HG03280 (cell line): ENCODE data around the gene FRMD4A.
"Not testable (repeated sequence)": the region's sequence is repeated elsewhere in the genome, so short reads cannot be mapped to it uniquely, and the experiment has no call there.

ENCODE experiments used
- ATAC-seq: cut with Tn5 transposase; IDR thresholded peaks from one replicate; pipeline ENCODE4 v1.9.1; 2021; ENCODE audit warnings: mild to moderate bottlenecking, moderate library complexity; ENCODE audit not compliant: unreplicated experiment

Gene FRMD4A

GRCh38 chr10:14244147-14244546 lies 86.6 kb downstream of the FRMD4A start:
- ATAC-seq = no peak

GRCh38 chr10:14243221-14243620 lies 87.5 kb downstream of the FRMD4A start:
- no peak for ATAC-seq

DNA sequence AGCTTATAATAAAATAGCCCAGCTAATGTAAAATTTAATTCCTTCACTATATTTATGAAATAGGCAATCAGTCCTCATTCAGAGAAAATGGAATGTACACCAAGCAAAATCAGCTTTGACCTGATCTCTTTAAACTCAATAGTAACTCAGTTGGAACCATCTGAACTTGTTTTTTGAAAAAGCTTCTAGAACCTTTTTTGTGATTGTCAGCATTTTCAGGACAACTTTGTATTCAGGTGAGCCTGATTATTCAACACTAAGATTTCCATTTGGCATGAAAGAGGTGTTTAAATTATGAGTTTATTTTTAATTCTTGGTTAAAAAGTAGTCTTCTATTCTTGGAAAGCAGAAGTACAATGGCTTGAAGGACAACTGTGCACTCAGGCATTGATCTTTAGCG lies 89.5 kb downstream of the FRMD4A start:
- no peak for ATAC-seq

DNA sequence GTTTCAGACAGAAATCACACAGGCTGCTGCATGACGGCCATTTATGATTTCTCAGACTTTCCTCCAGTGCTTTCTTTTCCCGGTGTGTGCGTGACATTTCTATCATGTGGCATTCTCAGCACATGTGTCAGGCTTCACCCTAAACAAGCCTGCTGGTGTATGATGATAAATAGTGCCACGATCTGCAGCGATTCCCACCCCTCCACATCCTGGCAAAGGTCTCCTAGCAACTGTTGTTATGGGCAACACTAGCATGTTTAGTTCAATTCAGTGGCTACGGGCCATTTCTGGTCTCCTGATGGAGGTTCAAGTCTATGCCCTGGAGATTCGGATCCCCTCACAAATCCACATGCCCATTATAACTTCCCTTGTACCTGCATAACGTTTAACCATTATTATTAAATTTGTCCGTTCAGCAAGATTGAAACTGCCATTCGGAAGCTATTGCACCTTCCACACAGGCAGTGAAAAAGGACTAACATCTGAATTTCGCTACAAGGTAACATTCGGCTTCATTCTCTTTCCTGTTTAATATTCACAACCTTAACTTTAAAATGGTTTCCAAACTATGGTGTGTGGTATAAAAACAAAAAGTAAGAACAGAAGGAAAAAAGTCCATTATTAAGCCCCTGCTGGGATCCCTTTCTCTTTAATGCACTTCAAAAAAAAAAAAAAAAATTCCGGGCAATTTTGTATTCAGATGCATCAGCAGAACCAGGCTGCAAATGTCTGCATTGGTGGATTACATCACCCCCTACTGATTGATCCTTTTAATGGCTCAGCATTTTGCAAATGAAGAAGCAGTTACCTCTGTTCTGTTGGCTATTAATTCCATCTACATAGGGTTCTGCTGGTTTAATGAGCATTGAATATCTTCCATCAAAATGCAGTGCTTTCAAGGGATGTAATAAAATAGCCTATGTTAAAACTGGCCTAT lies 90.2 kb downstream of the FRMD4A start:
- ATAC-seq = no peak

- not testable (repeated sequence) for ATAC-seq
Observed at GRCh38 chr10:14238659-14239058, 92.1 kb downstream of the FRMD4A start.

GRCh38 chr10:14236341-14236740 lies 94.4 kb downstream of the FRMD4A start:
- no peak for ATAC-seq

- ATAC-seq = no peak
Observed at GRCh38 chr10:14235566-14236195, 95.0 kb downstream of the FRMD4A start.

- ATAC-seq = no peak
Observed at GRCh38 chr10:14233566-14233965, 97.2 kb downstream of the FRMD4A start.

DNA sequence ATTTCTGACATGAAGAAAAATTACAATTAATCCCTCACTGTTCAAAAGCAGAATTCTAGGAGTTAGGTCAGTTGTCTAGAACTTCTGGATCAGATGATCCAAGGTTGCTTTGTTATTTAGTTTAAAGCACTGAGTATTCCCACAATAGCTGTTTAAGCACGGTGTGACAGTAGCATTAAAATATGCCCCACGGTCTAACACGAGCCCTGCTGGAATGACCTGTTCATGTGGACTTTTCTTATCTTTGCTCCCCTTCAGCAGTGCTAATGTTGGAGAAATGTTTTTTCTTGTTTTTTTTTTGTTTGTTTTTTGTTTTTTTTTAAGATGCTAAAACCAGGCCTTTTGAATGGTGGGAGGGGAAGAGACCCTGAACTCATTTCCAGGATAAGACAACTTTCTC lies 101.9 kb downstream of the FRMD4A start:
- not testable (repeated sequence) for ATAC-seq

GRCh38 chr10:14225379-14225778 lies 105.3 kb downstream of the FRMD4A start:
- no peak for ATAC-seq

- no peak for ATAC-seq
Observed at GRCh38 chr10:14220026-14220425, 110.7 kb downstream of the FRMD4A start.

DNA sequence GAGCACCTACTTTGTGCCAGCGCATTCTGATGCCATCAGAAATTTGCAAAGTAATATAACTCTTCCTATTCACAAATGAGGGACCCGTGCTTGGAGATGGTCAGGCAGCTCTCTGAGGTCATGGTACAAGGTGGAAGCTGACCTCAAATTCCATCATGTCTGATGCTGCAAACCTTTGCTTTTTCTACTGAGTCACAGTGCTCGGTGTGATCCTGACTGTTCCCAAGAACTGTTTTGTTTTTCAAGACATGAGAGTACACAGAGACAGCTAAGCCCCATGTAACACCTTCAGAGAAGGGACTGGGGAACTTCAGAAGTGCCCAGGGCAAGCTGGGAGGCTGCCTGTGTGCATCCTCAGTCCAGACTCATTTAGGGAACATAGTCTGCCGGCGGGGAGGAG lies 111.3 kb downstream of the FRMD4A start:
- no peak for ATAC-seq

- ATAC-seq = no peak
Observed at GRCh38 chr10:14215641-14216040, 115.1 kb downstream of the FRMD4A start.

GRCh38 chr10:14213703-14214102 lies 117.0 kb downstream of the FRMD4A start:
- not testable (repeated sequence) for ATAC-seq

GRCh38 chr10:14211610-14212009 lies 119.1 kb downstream of the FRMD4A start:
- no peak for ATAC-seq

- ATAC-seq = no peak
Observed at GRCh38 chr10:14208231-14208630, 122.5 kb downstream of the FRMD4A start.

GRCh38 chr10:14205233-14205632 lies 125.5 kb downstream of the FRMD4A start:
- no peak for ATAC-seq

DNA sequence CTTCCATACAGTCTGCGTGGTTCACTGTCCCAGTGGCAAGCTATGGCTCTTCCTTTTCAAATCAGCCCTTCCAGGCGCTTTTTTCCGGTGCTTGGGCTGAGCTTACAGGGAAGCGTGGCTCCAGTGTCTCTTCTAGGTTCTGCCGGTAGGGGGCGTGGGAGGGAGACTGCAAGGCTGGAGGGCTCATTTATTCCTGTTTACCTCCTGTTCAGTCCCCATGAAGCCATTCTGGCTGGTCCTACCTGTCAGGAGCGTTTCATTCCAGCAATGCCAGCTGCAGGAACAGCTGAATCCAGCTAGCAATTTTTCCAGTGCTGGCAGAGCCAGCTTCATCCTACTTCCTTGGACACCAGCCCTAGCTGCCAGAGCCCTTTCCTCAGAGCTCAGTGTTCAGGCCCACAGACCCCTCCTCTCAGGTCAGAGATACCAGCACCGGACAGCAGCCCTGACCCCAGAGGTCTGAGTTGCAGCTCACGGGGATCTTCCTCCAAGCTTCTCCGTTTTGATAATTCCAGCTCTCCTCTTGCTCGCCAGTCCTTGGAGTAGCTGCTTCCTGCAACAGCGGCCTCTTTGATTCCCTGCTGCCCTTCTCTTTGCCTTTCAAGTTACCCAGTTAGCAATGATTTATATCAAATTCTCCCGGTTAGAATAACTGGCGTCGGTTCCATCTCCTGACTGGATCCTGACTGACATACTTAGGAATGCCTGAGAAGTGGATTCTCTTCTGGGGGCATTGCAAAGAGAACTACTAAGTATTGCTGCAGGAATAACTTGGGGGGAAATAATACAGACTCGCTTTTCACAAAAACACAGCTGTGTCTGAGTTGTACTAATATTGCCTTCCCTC lies 129.8 kb downstream of the FRMD4A start:
- no peak for ATAC-seq

- ATAC-seq = not testable (repeated sequence)
Observed at GRCh38 chr10:14199098-14199497, 131.6 kb downstream of the FRMD4A start.

DNA sequence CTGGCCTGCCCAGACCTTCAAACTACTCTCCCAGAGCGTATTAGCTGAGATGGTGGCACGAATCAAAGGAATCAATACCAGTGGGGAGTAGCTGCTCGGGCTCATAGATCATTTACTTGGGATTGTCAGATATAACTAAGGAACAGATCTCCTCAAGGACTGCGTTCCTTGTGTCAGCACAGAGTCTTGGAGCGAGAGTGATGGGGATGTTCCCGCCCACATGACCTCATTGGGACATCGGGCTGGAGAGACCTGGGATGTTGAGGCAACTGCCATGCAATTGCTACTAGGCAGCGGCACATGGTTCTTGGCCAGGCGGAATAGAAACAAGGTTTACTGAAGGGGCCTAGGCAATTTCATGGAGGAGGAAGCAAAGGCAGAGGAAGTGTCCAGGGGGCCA lies 132.6 kb downstream of the FRMD4A start:
- ATAC-seq = no peak

DNA sequence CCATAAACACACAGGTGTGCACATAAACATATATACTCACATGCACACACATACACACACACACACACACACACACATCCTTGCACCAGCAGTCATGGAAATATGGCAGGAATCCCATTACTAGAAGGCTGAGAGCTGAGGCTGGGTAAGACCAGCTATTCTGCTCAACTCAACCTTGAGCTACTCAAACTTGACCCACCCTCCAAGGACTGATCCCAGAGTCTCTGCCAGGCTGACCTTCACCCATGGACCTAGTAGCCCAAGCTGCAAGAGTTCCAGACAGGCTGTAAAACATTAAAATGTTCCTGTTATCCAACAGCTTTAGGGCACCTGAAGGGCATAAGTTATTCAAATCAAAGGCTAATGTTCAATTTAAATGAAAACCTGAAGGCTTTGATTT lies 134.6 kb downstream of the FRMD4A start:
- ATAC-seq = no peak
